T-cell (primary cell): ENCODE results near the gene H6PD. TPM values are rescaled to one million over a fixed set of nuclear protein-coding genes. Genes with fewer than 3 reads are reported as not detected.

ENCODE experiments used
- ATAC-seq, 4 experiments: fragments of 200-7000 bp in 3 of 4; fragments of 150-1000 bp in 1 of 4; cut with Tn5 transposase; replicated peaks in 1 of 4; 1 replicate in 3 of 4; 2 replicates in 1 of 4; pipeline ENCODE4 v1.10.0; 2021; ENCODE audit warnings: moderate library complexity in 3 of 4, mild to moderate bottlenecking in 2 of 4, moderate number of reproducible peaks in 1 of 4
- CTCF ChIA-PET, 2 donors: fragments of 300-600 bp; sonication (Branson Sonifier 250); formaldehyde crosslinking; loops; one replicate each; lab custom pipeline; 2022; ENCODE audit warnings: antibody characterized with exemption in 2 of 2; lab: Charles Lee
- POLR2A ChIA-PET, 2 donors: fragments of 300-600 bp; sonication (Branson Sonifier 250); formaldehyde crosslinking; loops; one replicate each; lab custom pipeline; 2022; ENCODE audit warnings: antibody characterized with exemption in 2 of 2; lab: Charles Lee
- DNase-seq, 35 experiments: peaks; one replicate each; pipeline versions ENCODE4 v3.0.0 to v3.0.0-alpha.2; 2013 to 2023
- H3K27ac ChIP-seq: one replicate; pipeline ENCODE4 v1.5.1; 2013; ENCODE audit warnings: low read length
- H3K27me3 ChIP-seq, 2 experiments: replicated peaks in 1 of 2; 1 replicate in 1 of 2; 2 replicates in 1 of 2; pipeline versions ENCODE4 v1.6.1 to v1.7.0; 2013; ENCODE audit warnings: low read length in 1 of 2, mixed read lengths in 1 of 2; ENCODE audit not compliant: control insufficient read depth in 2 of 2, insufficient read depth in 2 of 2; ENCODE audit errors: extremely low read depth in 1 of 2
- H3K36me3 ChIP-seq, 2 donors: 1 replicate in 1 of 2; 2 replicates in 1 of 2; pipeline versions ENCODE4 v1.6.1 to v1.7.0; 2013; ENCODE audit warnings: low read length in 1 of 2; ENCODE audit not compliant: control insufficient read depth in 2 of 2, insufficient read depth in 1 of 2; ENCODE audit errors: extremely low read depth in 1 of 2
- H3K4me1 ChIP-seq, 2 experiments: 1 replicate in 1 of 2; 2 replicates in 1 of 2; pipeline versions ENCODE4 v1.6.1 to v1.7.0; 2013; ENCODE audit warnings: low read length in 2 of 2, mixed read lengths in 1 of 2; ENCODE audit not compliant: insufficient read depth in 2 of 2, control insufficient read depth in 1 of 2; ENCODE audit errors: extremely low read depth in 1 of 2
- H3K4me3 ChIP-seq, 2 donors: 1 replicate in 1 of 2; 2 replicates in 1 of 2; pipeline versions ENCODE4 v1.5.1 to v1.7.0; 2013; ENCODE audit warnings: mild to moderate bottlenecking in 2 of 2, low read length in 1 of 2, moderate library complexity in 1 of 2; ENCODE audit not compliant: control insufficient read depth in 1 of 2; ENCODE audit errors: extremely low read depth in 1 of 2
- H3K9me3 ChIP-seq: 2 replicates; pipeline ENCODE4 v1.7.0; 2013
- H3K27ac Mint-ChIP-seq, 2 donors: one replicate each; pipeline ENCODE4 v1.8.0; 2020 to 2021; ENCODE audit warnings: mild to moderate bottlenecking in 2 of 2, mixed read lengths in 2 of 2
- H3K27me3 Mint-ChIP-seq, 2 donors: one replicate each; pipeline ENCODE4 v1.8.0; 2021 to 2022; ENCODE audit warnings: mixed read lengths in 2 of 2
- H3K36me3 Mint-ChIP-seq: one replicate; pipeline ENCODE4 v1.8.0; 2021; ENCODE audit warnings: mixed read lengths
- H3K4me1 Mint-ChIP-seq, 3 donors: one replicate each; pipeline ENCODE4 v1.8.0; 2020 to 2022; ENCODE audit warnings: mixed read lengths in 3 of 3, mild to moderate bottlenecking in 1 of 3
- H3K4me3 Mint-ChIP-seq, 3 donors: one replicate each; pipeline ENCODE4 v1.8.0; 2020 to 2022; ENCODE audit warnings: mild to moderate bottlenecking in 3 of 3, mixed read lengths in 3 of 3, moderate library complexity in 3 of 3
- H3K9me3 Mint-ChIP-seq, 3 donors: one replicate each; pipeline ENCODE4 v1.8.0; 2020 to 2022; ENCODE audit warnings: mixed read lengths in 3 of 3
- WGBS: methylation state at CpG from one replicate; pipeline ENCODE4 v1.1.5; 2013; ENCODE audit warnings: missing lambda C conversion rate; ENCODE audit not compliant: insufficient coverage; 5-methylcytosine and 5-hydroxymethylcytosine counted together
- total RNA-seq, 35 experiments: library from RNA in 6 of 35; stranded (reverse) in 6 of 35; fragments of 120-200 nt in 1 of 35; gene quantifications; one replicate each; pipeline versions ENCODE4 v1.2.1 to v1.2.4 and lab custom pipeline; 2013 to 2026

Gene H6PD
- total RNA-seq, 5 donors from 2014 or later (not counting 1 experiment from before 2014, with no cell fraction given): 17.6 to 26.5 (median 23.9) TPM

GRCh38 chr1:9289711-9290485 is 55.3 kb downstream of the H6PD start:
- Histone ChIP-seq H3K27me3 (peaks cover 0 to 7% of the 10 kb centered on the region in 2 experiments), H3K4me3 (no peak overlapping the region), H3K36me3 (no peaks in the 10 kb centered on the region), H3K27ac (no peak overlapping the region), H3K9me3 (no peaks in the 10 kb centered on the region), H3K4me1 (peaks cover 14 to 23% of the 10 kb centered on the region in 2 experiments)
- Mint-ChIP-seq H3K27ac (peak overlapping the region; percentile 64 to 66), H3K4me3 (no peak overlapping the region), H3K36me3 (peaks cover 3% of the 10 kb centered on the region), H3K9me3 (peaks cover 4 to 17% (median 7%) of the 10 kb centered on the region in 3 donors), H3K27me3 (no peaks in the 10 kb centered on the region), H3K4me1 (peaks cover 12 to 30% (median 13%) of the 10 kb centered on the region in 3 donors)
- POLR2A ChIA-PET: interaction anchor here (0.5 to 0.6 kb wide), 3 partner anchors 13 to 1254 kb away, joined by 3 to 4 read pairs (median 4); no protein-coding TSS in a partner anchor
- 80% methylated on average over 2 of the region's 5 CpGs for WGBS
- ATAC-seq (no peak), DNase-seq (peak in 1 of 35 experiments; percentile 18)
- CTCF ChIA-PET: interaction anchor here (0.5 to 2.6 kb wide), 12 partner anchors 17 to 651 kb away, joined by 3 to 44 read pairs (median 5); no protein-coding TSS in a partner anchor

DNA sequence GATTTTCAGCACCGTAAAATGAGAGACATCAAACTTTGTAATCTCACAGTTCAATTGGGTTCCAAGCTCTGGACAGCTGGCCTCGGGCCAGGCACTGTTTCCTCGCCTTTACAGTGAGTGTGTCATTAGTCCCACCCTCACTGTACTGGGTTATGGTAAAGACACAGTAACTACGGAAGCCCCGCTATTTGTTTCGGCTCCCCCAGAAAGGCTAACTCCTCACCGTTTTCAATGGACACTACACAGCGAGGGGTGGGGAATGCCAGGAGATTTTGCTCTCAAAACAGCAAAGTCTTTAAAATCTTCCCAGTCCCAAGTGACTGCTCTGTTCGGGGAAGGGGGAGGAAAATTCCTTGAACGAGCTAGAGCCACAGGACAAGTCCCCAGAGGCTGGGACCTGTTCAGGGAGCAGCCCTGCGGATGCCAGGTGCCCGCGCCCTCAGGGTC is 57.4 kb downstream of the H6PD start:
- Histone ChIP-seq H3K4me1 (peaks cover 14 to 34% of the 10 kb centered on the region in 2 experiments), H3K36me3 (no peaks in the 10 kb centered on the region), H3K27ac (no peak overlapping the region), H3K27me3 (peaks cover 0 to 14% of the 10 kb centered on the region in 2 experiments), H3K9me3 (no peaks in the 10 kb centered on the region), H3K4me3 (no peak overlapping the region)
- 70% methylated on average over 5 of the region's 13 CpGs for WGBS
- H3K36me3 Mint-ChIP-seq: peaks cover 3% of the 10 kb centered on the region
- ChIA-PET POLR2A (no interaction called here), CTCF (interaction anchor here (1.1 to 1.5 kb wide), 2 partner anchors 108 to 164 kb away, joined by 3 to 4 read pairs; no protein-coding TSS in a partner anchor)
- DNase-seq: no peak
- H3K4me1 Mint-ChIP-seq: peaks cover 16 to 25% (median 19%) of the 10 kb centered on the region in 3 donors
- ATAC-seq: no peak
- H3K4me3 Mint-ChIP-seq: peak overlapping the region; percentile 61 to 67 (median 62)
- no peaks in the 10 kb centered on the region for H3K27me3 Mint-ChIP-seq
- H3K27ac Mint-ChIP-seq: peak overlapping the region in 1 of 2 donors; percentile 22
- H3K9me3 Mint-ChIP-seq: peaks cover 4 to 8% (median 7%) of the 10 kb centered on the region in 3 donors

- peaks cover 4 to 7% (median 5%) of the 10 kb centered on the region in 3 donors for H3K9me3 Mint-ChIP-seq
- DNase-seq: peak; percentile 32 to 81 (median 56)
- no peaks in the 10 kb centered on the region for H3K9me3 ChIP-seq
- peaks cover 3% of the 10 kb centered on the region for H3K36me3 Mint-ChIP-seq
- H3K4me1 Mint-ChIP-seq: peaks cover 16 to 25% (median 19%) of the 10 kb centered on the region in 3 donors
- H3K4me3 ChIP-seq: peak within 1 kb of the TSS; percentile 67 to 87
- H3K36me3 ChIP-seq: no peaks in the 10 kb centered on the region
- POLR2A ChIA-PET: no interaction called here
- peak within 1 kb of the TSS; percentile 61 to 67 (median 62) for H3K4me3 Mint-ChIP-seq
- peak within 1 kb of the TSS in 1 of 2 donors; percentile 22 for H3K27ac Mint-ChIP-seq
- H3K27ac ChIP-seq: no peak within 1 kb of the TSS
- no peaks in the 10 kb centered on the region for H3K27me3 Mint-ChIP-seq
- CTCF ChIA-PET: interaction anchor here in 1 of 2 donors (1.1 kb wide), 1 partner anchor 163 kb away, joined by 4 read pairs; no protein-coding TSS in a partner anchor
- WGBS: 9% methylated on average over 82 of the region's 119 CpGs
- H3K4me1 ChIP-seq: peaks cover 14 to 34% of the 10 kb centered on the region in 2 experiments
- peaks cover 0 to 14% of the 10 kb centered on the region in 2 experiments for H3K27me3 ChIP-seq
- peak; percentile 68 to 77 (median 72) for ATAC-seq
These were observed 58.0 kb downstream of the H6PD start, which contains the start of gene SPSB1 for GRCh38 chr1:9292361-9293240. Gene SPSB1 (plus strand): TSS chr1:9292894. CDS start chr1:9355892, 62,998 bp downstream.

GRCh38 chr1:9293241-9293532 is 58.6 kb downstream of the H6PD start:
- WGBS: under 1% methylated on average over 42 of the region's 43 CpGs
- CTCF ChIA-PET: no interaction called here
- Mint-ChIP-seq H3K27ac (no peak overlapping the region), H3K36me3 (peaks cover 3% of the 10 kb centered on the region), H3K9me3 (peaks cover 4 to 5% (median 5%) of the 10 kb centered on the region in 3 donors), H3K4me3 (no peak overlapping the region), H3K27me3 (no peaks in the 10 kb centered on the region), H3K4me1 (peaks cover 16 to 25% (median 19%) of the 10 kb centered on the region in 3 donors)
- POLR2A ChIA-PET: no interaction called here
- H3K4me3 ChIP-seq: peak overlapping the region in 1 of 2 donors; percentile 67
- H3K4me1 ChIP-seq: peaks cover 14 to 34% of the 10 kb centered on the region in 2 experiments
- H3K27ac ChIP-seq: no peak overlapping the region
- ATAC-seq: no peak
- peaks cover 0 to 14% of the 10 kb centered on the region in 2 experiments for H3K27me3 ChIP-seq
- no peaks in the 10 kb centered on the region for H3K9me3 ChIP-seq
- DNase-seq: no peak
- no peaks in the 10 kb centered on the region for H3K36me3 ChIP-seq

DNA sequence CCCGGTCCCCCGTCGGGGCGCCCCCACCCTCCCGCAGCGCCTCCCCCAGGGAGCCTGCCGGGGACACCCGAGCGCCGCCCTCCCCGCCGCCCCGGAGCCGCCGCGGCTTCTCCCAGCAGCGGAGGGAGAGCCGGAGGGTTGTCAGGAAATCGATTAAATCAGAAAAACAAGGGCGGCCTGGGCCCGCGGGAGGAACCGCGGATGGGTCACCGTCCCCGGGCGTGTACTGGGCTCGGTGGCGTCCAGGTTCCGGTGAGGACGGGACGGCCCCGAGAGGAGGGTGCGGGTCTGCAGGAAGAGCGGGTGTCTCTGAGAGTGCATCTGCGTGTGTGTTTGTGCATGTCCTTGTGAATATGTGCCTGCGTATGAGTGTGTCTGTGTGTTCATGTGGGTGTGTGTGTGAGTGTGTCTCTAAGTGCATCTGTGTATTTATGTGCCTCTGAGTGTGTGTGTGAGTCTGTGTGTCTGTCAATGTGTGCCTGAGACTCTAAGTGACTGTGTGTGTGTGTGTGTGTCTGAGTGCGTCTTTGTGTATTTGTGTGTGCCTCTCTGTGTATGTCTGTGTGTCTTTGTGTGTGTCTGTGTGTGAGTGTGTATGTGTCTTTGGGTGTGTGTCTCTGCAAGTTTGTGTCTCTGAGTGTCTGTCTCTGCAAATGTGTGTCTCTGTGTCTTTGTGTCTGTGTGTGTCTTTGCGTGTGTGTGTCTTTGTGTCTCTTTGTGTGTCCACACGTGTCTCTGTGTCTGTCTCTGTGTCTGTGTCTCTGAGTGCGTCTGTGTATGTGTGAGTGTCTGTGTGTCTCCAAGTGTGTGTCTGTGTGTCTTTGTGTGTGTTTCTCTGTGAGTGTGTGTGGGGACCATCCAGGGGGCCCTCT is 59.2 kb downstream of the H6PD start:
- ATAC-seq (peak; percentile 25 to 44 (median 38)), DNase-seq (peak in 21 of 35 experiments; percentile 7 to 54 (median 27))
- Mint-ChIP-seq H3K9me3 (peaks cover 3 to 4% (median 4%) of the 10 kb centered on the region in 3 donors), H3K4me3 (no peak overlapping the region), H3K36me3 (peaks cover 3% of the 10 kb centered on the region), H3K27ac (no peak overlapping the region), H3K4me1 (peaks cover 18 to 25% (median 19%) of the 10 kb centered on the region in 3 donors), H3K27me3 (no peaks in the 10 kb centered on the region)
- H3K36me3 ChIP-seq: no peaks in the 10 kb centered on the region
- ChIA-PET POLR2A (no interaction called here), CTCF (no interaction called here)
- H3K4me3 ChIP-seq: peak overlapping the region; percentile 67 to 87
- peaks cover 0 to 14% of the 10 kb centered on the region in 2 experiments for H3K27me3 ChIP-seq
- no peak overlapping the region for H3K27ac ChIP-seq
- 7% methylated on average over 39 of the region's 41 CpGs for WGBS
- H3K9me3 ChIP-seq: no peaks in the 10 kb centered on the region
- peaks cover 14 to 34% of the 10 kb centered on the region in 2 experiments for H3K4me1 ChIP-seq
